Stimulated activated naive CD8-positive, alpha-beta T cell treated with anti-CD3 and anti-CD28 coated beads, Interleukin-15, amount 100 ng/mL, for 72 hours (primary cell): ENCODE data around the gene AHNAK.
"Not testable (repeated sequence)": the region's sequence is repeated elsewhere in the genome, so short reads cannot be mapped to it uniquely, and the experiment has no call there.

Experiments used
- ATAC-seq: fragments of 150-1000 bp; cut with Tn5 transposase; 2 replicates; pipeline ENCODE4 v1.10.0; 2021; ENCODE audit warnings: mild to moderate bottlenecking, moderate library complexity
- DNase-seq, 2 donors: peaks; one replicate each; pipeline ENCODE4 v3.0.0; 2021 to 2022
- H3K27ac Mint-ChIP-seq, 2 donors: one replicate each; pipeline ENCODE4 v1.8.0; 2022; ENCODE audit warnings: mild to moderate bottlenecking in 2 of 2, mixed read lengths in 2 of 2, moderate library complexity in 2 of 2
- H3K27me3 Mint-ChIP-seq: one replicate; pipeline ENCODE4 v1.8.0; 2022; ENCODE audit warnings: mixed read lengths
- H3K4me1 Mint-ChIP-seq: one replicate; pipeline ENCODE4 v1.8.0; 2022; ENCODE audit warnings: mild to moderate bottlenecking, mixed read lengths
- H3K4me3 Mint-ChIP-seq, 2 donors: one replicate each; pipeline ENCODE4 v1.8.0; 2022; ENCODE audit warnings: mild to moderate bottlenecking in 2 of 2, mixed read lengths in 2 of 2, moderate library complexity in 1 of 2
- H3K9me3 Mint-ChIP-seq, 2 donors: one replicate each; pipeline ENCODE4 v1.8.0; 2022; ENCODE audit warnings: mixed read lengths in 2 of 2

The AHNAK gene

GRCh38 chr11:62577046-62577714, 30.6 kb upstream of the AHNAK start:
- ATAC-seq: no peak
- H3K27ac Mint-ChIP-seq: peak overlapping the region in 1 of 2 donors; percentile 72
- H3K4me3 Mint-ChIP-seq: no peak overlapping the region
- no peaks in the 10 kb centered on the region for H3K9me3 Mint-ChIP-seq
- DNase-seq: no peak
- H3K4me1 Mint-ChIP-seq: peaks cover 27% of the 10 kb centered on the region
- H3K27me3 Mint-ChIP-seq: no peaks in the 10 kb centered on the region

- H3K27ac Mint-ChIP-seq: no peak overlapping the region
- H3K9me3 Mint-ChIP-seq: no peaks in the 10 kb centered on the region
- ATAC-seq (no peak), DNase-seq (no peak)
- peaks cover 41% of the 10 kb centered on the region for H3K4me1 Mint-ChIP-seq
- peak overlapping the region; percentile 95 to 100 for H3K4me3 Mint-ChIP-seq
- H3K27me3 Mint-ChIP-seq: no peaks in the 10 kb centered on the region
These were observed 29.2 kb upstream of the AHNAK start for GRCh38 chr11:62575837-62576236.

DNA sequence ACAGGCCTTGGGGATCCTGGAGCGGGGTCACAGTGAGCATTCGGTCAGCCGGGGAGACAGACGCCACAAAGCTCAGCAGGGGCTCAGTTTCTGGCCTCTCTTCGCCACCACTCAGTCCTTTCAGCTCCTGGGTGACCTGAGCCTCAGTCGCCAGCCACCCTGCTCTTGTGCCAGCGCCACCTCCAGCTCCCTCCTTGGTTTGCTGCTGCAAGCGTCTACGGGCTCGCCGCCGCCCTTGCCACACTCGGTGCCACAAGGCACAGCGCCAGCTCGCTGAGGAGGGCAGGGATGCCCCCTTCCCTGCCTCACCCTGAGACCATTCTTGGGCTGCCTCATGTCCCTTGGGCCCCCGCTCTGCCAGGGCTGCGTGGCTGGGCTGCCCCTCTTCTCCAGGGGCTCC, 28.6 kb upstream of the AHNAK start:
- DNase-seq: no peak
- ATAC-seq: no peak
- Mint-ChIP-seq H3K27ac (peak overlapping the region; percentile 99 to 100), H3K4me1 (peaks cover 48% of the 10 kb centered on the region), H3K9me3 (no peaks in the 10 kb centered on the region), H3K27me3 (no peaks in the 10 kb centered on the region), H3K4me3 (peak overlapping the region; percentile 95 to 100)

DNA sequence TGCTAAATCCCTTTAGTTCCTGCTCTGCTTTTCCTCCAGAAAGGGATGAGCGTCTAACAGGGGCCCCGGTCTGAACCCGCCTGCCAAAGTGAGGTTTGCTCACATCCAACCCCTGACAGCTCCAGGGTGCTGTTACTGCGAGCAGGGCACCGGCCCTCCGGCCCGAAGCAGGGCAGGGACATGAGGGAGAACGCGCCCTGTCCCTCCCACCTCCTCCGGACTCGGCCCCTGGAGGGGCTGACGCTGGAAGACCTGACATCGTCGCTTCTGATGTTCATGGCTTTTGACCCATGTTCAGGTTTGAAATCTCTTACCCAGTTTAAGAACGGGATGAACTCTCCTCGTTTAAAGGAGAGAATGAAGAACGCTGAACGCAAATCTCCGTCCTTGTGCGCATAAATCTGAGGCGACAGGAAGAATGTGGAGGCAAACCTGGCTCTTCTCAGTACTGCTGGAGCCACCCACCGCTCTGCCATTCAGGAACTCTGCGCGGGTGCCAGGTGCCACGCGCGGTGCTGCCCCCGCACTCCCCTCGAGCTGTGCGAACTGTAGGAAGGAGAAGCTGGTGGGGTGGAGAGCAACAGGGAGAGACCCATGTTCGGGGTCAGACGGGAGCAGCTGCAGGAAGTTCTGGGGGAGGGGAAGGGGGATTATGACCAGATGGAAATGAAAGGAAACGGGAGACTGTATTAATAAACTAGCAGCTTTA, 27.9 kb upstream of the AHNAK start:
- no peaks in the 10 kb centered on the region for H3K9me3 Mint-ChIP-seq
- H3K4me3 Mint-ChIP-seq: peak overlapping the region; percentile 95 to 100
- peaks cover 54% of the 10 kb centered on the region for H3K4me1 Mint-ChIP-seq
- H3K27me3 Mint-ChIP-seq: no peaks in the 10 kb centered on the region
- no peak for DNase-seq
- H3K27ac Mint-ChIP-seq: peak overlapping the region; percentile 99 to 100
- peak; percentile 39 for ATAC-seq

GRCh38 chr11:62573592-62574362, 27.2 kb upstream of the AHNAK start, which contains the start of gene EEF1G:
TSS of gene EEF1G (minus strand) at chr11:62573891. CDS start at chr11:62573842, 49 bp downstream.
- ATAC-seq (peak; percentile 96), DNase-seq (peak; percentile 98 to 99)
- peak within 1 kb of the TSS; percentile 95 to 100 for H3K4me3 Mint-ChIP-seq
- no peaks in the 10 kb centered on the region for H3K9me3 Mint-ChIP-seq
- H3K4me1 Mint-ChIP-seq: peaks cover 55% of the 10 kb centered on the region
- H3K27ac Mint-ChIP-seq: peak within 1 kb of the TSS; percentile 99 to 100
- H3K27me3 Mint-ChIP-seq: no peaks in the 10 kb centered on the region

GRCh38 chr11:62573006-62573591, 26.5 kb upstream of the AHNAK start:
- Mint-ChIP-seq H3K27ac (peak overlapping the region; percentile 99 to 100), H3K4me3 (peak overlapping the region; percentile 95 to 100), H3K4me1 (peaks cover 55% of the 10 kb centered on the region), H3K9me3 (no peaks in the 10 kb centered on the region), H3K27me3 (no peaks in the 10 kb centered on the region)
- ATAC-seq (no peak), DNase-seq (peak in 1 of 2 donors; percentile 30)

DNA sequence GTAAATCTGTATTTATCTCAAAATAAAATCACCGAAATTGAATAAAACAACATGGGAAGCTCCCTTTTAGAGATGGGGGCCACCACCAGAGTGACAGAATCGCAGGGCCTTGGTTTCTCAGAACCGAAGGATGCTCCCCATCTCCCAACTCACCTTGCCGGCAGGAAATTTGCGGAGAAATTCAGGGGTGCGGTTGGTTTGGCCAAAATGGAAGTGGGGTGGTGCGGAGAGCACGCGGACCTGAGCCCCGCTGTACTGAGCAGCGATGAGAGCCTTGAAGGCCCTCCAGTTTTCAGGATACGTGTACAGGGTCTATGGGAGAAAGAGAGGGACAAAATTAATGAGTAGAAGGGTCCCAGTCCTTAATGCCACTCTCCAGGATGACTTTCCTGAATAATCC, 25.8 kb upstream of the AHNAK start:
- Mint-ChIP-seq H3K4me3 (peak overlapping the region; percentile 95 to 100), H3K9me3 (no peaks in the 10 kb centered on the region), H3K27ac (peak overlapping the region; percentile 99 to 100), H3K4me1 (peaks cover 59% of the 10 kb centered on the region), H3K27me3 (no peaks in the 10 kb centered on the region)
- ATAC-seq (no peak), DNase-seq (no peak)

DNA sequence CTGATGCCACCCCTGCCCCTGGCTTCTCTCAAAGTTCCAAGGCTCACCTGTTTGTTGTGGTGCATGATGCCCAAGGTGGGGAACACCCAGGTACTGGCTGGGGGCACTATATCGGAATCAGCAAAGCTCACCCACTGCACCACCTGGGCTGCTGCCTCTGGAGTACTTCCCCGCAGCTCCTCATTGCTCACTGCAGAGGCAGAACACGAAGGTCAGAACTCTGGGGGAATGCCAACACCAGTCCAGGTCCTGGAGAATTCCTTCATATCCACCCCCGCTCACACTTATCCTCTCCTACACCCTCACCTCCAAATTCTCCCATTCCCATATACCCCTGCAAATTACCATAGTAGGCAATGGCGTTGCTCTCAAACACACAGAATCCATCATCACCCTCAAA, 24.9 kb upstream of the AHNAK start:
- not testable (repeated sequence) for DNase-seq, H3K9me3 Mint-ChIP-seq, ATAC-seq, H3K27me3 Mint-ChIP-seq
- H3K4me1 Mint-ChIP-seq: peaks cover 69% of the 10 kb centered on the region
- H3K27ac Mint-ChIP-seq: peak overlapping the region; percentile 56 to 93
- peak overlapping the region; percentile 95 to 100 for H3K4me3 Mint-ChIP-seq

DNA sequence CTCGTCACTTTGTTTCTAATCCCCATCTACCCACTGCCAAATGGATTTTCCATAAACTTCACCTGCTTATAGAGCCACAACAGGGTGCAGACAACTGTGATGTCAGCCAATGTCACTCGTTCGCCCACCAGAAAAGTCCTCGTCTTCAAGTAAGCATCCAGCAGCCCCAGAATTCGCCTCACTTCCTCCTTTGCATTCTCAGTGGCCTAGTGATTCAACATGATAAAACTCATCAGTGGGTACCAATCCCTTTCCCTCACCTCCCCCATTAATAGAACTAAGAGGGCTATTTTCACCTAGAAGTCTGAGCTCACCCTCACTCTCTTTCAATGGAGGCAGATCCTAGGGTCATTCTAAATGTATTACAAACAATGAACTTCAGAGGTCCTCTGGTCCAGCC, 24.3 kb upstream of the AHNAK start:
- peak overlapping the region; percentile 84 to 93 for H3K27ac Mint-ChIP-seq
- H3K4me1 Mint-ChIP-seq: peaks cover 73% of the 10 kb centered on the region
- peak overlapping the region; percentile 95 to 100 for H3K4me3 Mint-ChIP-seq
- H3K27me3 Mint-ChIP-seq, H3K9me3 Mint-ChIP-seq, DNase-seq, ATAC-seq: not testable (repeated sequence)

DNA sequence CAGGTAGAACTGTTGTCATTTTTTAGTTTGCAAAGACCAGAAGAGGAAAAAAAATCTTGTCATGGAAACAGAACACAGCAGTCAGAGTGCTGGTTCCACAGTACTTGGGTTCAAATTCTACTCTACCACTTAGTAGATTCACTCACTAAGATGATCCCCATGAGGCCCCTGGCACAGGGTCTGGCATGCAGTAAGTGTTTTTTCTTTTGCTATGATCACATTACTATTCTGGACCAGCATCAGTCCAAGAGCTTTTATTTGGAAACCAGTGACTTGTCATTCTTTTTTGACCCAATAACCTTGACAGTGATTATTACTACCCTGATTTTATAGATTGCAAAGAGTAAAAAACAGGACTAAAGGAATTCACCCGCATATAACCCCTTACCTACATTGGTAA, 23.0 kb upstream of the AHNAK start:
- no peaks in the 10 kb centered on the region for H3K27me3 Mint-ChIP-seq
- no peak for ATAC-seq
- peak overlapping the region in 1 of 2 donors; percentile 6 for H3K4me3 Mint-ChIP-seq
- no peak overlapping the region for H3K27ac Mint-ChIP-seq
- H3K9me3 Mint-ChIP-seq: no peaks in the 10 kb centered on the region
- DNase-seq: no peak
- peaks cover 70% of the 10 kb centered on the region for H3K4me1 Mint-ChIP-seq

DNA sequence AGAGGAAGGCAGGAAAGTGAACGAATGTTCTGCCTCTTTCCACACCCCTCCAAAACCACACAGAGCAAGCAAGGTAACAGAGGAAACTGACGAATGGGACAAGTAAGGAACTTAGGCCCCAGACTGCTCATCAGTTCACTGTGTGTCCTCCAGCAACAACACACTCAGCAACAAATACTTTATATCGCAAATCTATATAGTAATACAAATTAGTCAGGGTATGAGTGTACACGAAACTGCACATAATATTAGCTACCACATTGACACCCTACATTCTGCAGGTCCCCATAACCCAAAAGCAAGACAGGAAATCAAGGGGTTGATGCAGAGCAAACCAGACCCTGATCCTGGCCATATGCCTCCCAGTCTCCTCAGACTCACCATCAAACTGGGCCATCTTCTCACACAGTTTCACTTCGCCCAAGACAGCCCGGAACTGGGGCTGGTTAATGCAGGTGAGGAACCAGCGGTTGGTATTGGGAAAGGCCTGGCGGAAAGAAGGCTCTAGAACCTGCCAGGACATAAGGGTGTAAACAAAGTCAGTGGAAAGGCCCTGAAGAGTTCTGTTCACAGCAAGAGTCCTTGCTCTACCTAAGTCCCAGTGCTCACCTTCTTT, 20.5 kb upstream of the AHNAK start:
- H3K27ac Mint-ChIP-seq: peak overlapping the region; percentile 50 to 97
- no peaks in the 10 kb centered on the region for H3K27me3 Mint-ChIP-seq
- ATAC-seq (no peak), DNase-seq (no peak)
- no peaks in the 10 kb centered on the region for H3K9me3 Mint-ChIP-seq
- H3K4me1 Mint-ChIP-seq: peaks cover 70% of the 10 kb centered on the region
- H3K4me3 Mint-ChIP-seq: no peak overlapping the region

- ATAC-seq: no peak
- no peaks in the 10 kb centered on the region for H3K9me3 Mint-ChIP-seq
- no peak for DNase-seq
- H3K4me1 Mint-ChIP-seq: peaks cover 70% of the 10 kb centered on the region
- no peaks in the 10 kb centered on the region for H3K27me3 Mint-ChIP-seq
- H3K4me3 Mint-ChIP-seq: no peak overlapping the region
- H3K27ac Mint-ChIP-seq: peak overlapping the region; percentile 28 to 29
These were observed 19.6 kb upstream of the AHNAK start for GRCh38 chr11:62566247-62566646.

DNA sequence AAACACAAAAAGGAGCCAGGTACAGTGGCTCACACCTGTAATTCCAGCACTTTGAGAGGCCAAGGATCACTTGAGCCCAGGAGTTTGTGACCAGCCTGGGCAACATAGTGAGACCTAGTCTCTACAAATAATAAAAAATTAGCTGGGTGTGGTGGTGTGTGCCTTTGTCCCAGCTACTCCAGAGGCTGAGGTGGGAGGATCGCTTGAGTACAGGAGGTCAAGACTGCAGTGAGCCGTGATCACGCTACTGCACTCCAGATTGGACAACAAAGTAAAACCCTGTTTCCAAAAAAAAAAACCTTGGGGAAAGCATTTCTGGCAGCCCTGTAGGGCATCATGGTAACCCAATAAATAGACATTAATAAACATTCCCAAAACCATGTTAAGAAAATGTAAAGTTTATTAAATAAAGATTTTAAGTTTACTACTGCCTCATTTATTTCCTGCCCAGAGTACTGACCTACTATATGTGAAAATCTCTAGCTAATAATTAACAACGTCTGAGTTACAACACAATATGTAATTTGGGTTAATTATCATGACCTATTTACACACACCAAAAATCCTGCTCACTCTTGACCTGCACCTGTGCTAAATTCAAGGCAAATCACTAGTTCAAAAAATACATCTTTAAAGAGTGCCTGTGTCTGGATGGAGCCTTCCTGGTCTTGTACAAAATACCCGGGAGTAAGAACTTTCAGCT, 18.6 kb upstream of the AHNAK start:
- Mint-ChIP-seq H3K27me3 (no peaks in the 10 kb centered on the region), H3K4me3 (no peak overlapping the region), H3K4me1 (peaks cover 70% of the 10 kb centered on the region), H3K9me3 (no peaks in the 10 kb centered on the region), H3K27ac (peak overlapping the region in 1 of 2 donors; percentile 1)
- DNase-seq: no peak
- no peak for ATAC-seq

GRCh38 chr11:62561677-62562230, 15.1 kb upstream of the AHNAK start:
- not testable (repeated sequence) for H3K27ac Mint-ChIP-seq, DNase-seq, H3K27me3 Mint-ChIP-seq, H3K4me3 Mint-ChIP-seq, ATAC-seq, H3K9me3 Mint-ChIP-seq
- peaks cover 86% of the 10 kb centered on the region for H3K4me1 Mint-ChIP-seq
